HEK293T (cell line): ENCODE measurements around the gene AADACL4.
"Not testable (repeated sequence)": the region's sequence is repeated elsewhere in the genome, so short reads cannot be mapped to it uniquely, and the experiment has no call there.

ENCODE experiments used
- CTCF ChIA-PET: fragments of 350-600 bp; formaldehyde crosslinking; extraction: SDS; loops from one replicate; lab custom pipeline; 2021; ENCODE audit warnings: antibody characterized with exemption, inconsistent platforms; lab: Yijun Ruan, JAX
- POLR2A ChIA-PET: fragments of 350-600 bp; formaldehyde crosslinking; extraction: SDS; loops from one replicate; lab custom pipeline; 2020; ENCODE audit warnings: antibody characterized with exemption, inconsistent platforms; lab: Yijun Ruan, JAX
- DNase-seq: peaks from one replicate; pipeline ENCODE4 v3.0.0; 2012; ENCODE audit warnings: mixed read lengths; ENCODE audit errors: extremely low spot score
- ARNT ChIP-seq: fragments of 450-650 bp; IDR thresholded peaks from 2 replicates; pipeline ENCODE4 v1.6.1; 2017; ENCODE audit warnings: mild to moderate bottlenecking
- BHLHE40 ChIP-seq: fragments of 450-650 bp; IDR thresholded peaks from 2 replicates; pipeline ENCODE4 v1.6.1; 2016; ENCODE audit warnings: mild to moderate bottlenecking, moderate library complexity, borderline replicate concordance
- CTBP1 ChIP-seq: fragments of 450-650 bp; IDR thresholded peaks from 2 replicates; pipeline ENCODE4 v1.6.1; 2016; ENCODE audit warnings: borderline replicate concordance
- ELF4 ChIP-seq: fragments of 450-650 bp; IDR thresholded peaks from 2 replicates; pipeline ENCODE4 v1.6.1; 2017; ENCODE audit warnings: antibody characterized with exemption
- FOXA1 ChIP-seq: fragments of 450-650 bp; IDR thresholded peaks from 2 replicates; pipeline ENCODE4 v1.6.1; 2016; ENCODE audit warnings: mild to moderate bottlenecking
- FOXK2 ChIP-seq: fragments of 450-650 bp; IDR thresholded peaks from 2 replicates; pipeline ENCODE4 v1.6.1; 2016; ENCODE audit warnings: mild to moderate bottlenecking
- FOXM1 ChIP-seq: fragments of 450-650 bp; IDR thresholded peaks from 2 replicates; pipeline ENCODE4 v1.6.1; 2017; ENCODE audit warnings: mild to moderate bottlenecking, borderline replicate concordance
- HDGF ChIP-seq: fragments of 450-650 bp; IDR thresholded peaks from 2 replicates; pipeline ENCODE4 v1.6.1; 2017; ENCODE audit warnings: antibody characterized with exemption, borderline replicate concordance
- L3MBTL2 ChIP-seq: fragments of 450-650 bp; conservative IDR thresholded peaks from 2 replicates; pipeline ENCODE4 v1.6.1; 2016; ENCODE audit warnings: mild to moderate bottlenecking
- LEF1 ChIP-seq: fragments of 450-650 bp; IDR thresholded peaks from 2 replicates; pipeline ENCODE4 v1.6.1; 2017; ENCODE audit warnings: mild to moderate bottlenecking, borderline replicate concordance
- NFRKB ChIP-seq: fragments of 450-650 bp; IDR thresholded peaks from 2 replicates; pipeline ENCODE4 v1.6.1; 2016; ENCODE audit warnings: mild to moderate bottlenecking, moderate library complexity
- PKNOX1 ChIP-seq: fragments of 450-650 bp; IDR thresholded peaks from 2 replicates; pipeline ENCODE4 v1.6.1; 2016
- SP1 ChIP-seq: fragments of 450-650 bp; IDR thresholded peaks from 2 replicates; pipeline ENCODE4 v1.6.1; 2017
- SUZ12 ChIP-seq: fragments of 450-650 bp; IDR thresholded peaks from 2 replicates; pipeline ENCODE4 v1.6.1; 2016; ENCODE audit warnings: mild to moderate bottlenecking
- TARDBP ChIP-seq: fragments of 450-650 bp; IDR thresholded peaks from 2 replicates; pipeline ENCODE4 v1.6.1; 2016
- ZNF384 ChIP-seq: fragments of 450-650 bp; IDR thresholded peaks from 2 replicates; pipeline ENCODE4 v1.6.1; 2016

Gene AADACL4

GRCh38 chr1:12709091-12709491 is 65.2 kb downstream of the AADACL4 start:
- DNase-seq, result no peak
- CTCF ChIA-PET, result no interaction called here
- TF ChIP-seq TARDBP (no peak), FOXM1 (no peak), ZNF384 (no peak), FOXA1 (no peak), ARNT (no peak)
- POLR2A ChIA-PET, result no interaction called here

GRCh38 chr1:12709696-12710095 is 65.8 kb downstream of the AADACL4 start:
- CTCF ChIA-PET, result no interaction called here
- no peak for DNase-seq
- POLR2A ChIA-PET, result no interaction called here

GRCh38 chr1:12711536-12711935 is 67.7 kb downstream of the AADACL4 start:
- DNase-seq, result no peak
- no peak for TF ChIP-seq FOXK2
- CTCF ChIA-PET, result no interaction called here
- POLR2A ChIA-PET, result no interaction called here

More at GRCh38 chr1:12709696-12710095, 65.8 kb downstream of the AADACL4 start:
- TF ChIP-seq SP1 (no peak), HDGF (no peak), PKNOX1 (no peak), ELF4 (no peak), SUZ12 (no peak), BHLHE40 (no peak), TARDBP (no peak), LEF1 (no peak), FOXK2 (no peak), ZNF384 (no peak), NFRKB (no peak), CTBP1 (no peak), FOXA1 (no peak), L3MBTL2 (no peak), ARNT (no peak), FOXM1 (no peak)

GRCh38 chr1:12712076-12712475 is 68.2 kb downstream of the AADACL4 start:
- ChIA-PET CTCF (no interaction called here), POLR2A (no interaction called here)
- TF ChIP-seq ZNF384 (no peak), FOXA1 (no peak), CTBP1 (no peak), FOXM1 (no peak), SUZ12 (no peak), FOXK2 (no peak), LEF1 (no peak), BHLHE40 (no peak), TARDBP (no peak), HDGF (no peak), NFRKB (no peak), ARNT (no peak), SP1 (no peak), ELF4 (no peak), PKNOX1 (no peak), L3MBTL2 (no peak)
- DNase-seq, result no peak

GRCh38 chr1:12712929-12713328 is 69.0 kb downstream of the AADACL4 start:
- no peak for TF ChIP-seq TARDBP
- TF ChIP-seq FOXK2, result no peak
- TF ChIP-seq ARNT, result no peak
- no peak for TF ChIP-seq BHLHE40
- no peak for TF ChIP-seq PKNOX1
- ChIA-PET CTCF (no interaction called here), POLR2A (no interaction called here)
- DNase-seq, result no peak

GRCh38 chr1:12713651-12714050 is 69.8 kb downstream of the AADACL4 start:
- CTCF ChIA-PET, result not testable (repeated sequence)

GRCh38 chr1:12714710-12715475 is 71.0 kb downstream of the AADACL4 start:
- DNase-seq, result no peak
- ChIA-PET POLR2A (no interaction called here), CTCF (no interaction called here)
- TF ChIP-seq ARNT, result no peak
- no peak for TF ChIP-seq BHLHE40
- TF ChIP-seq NFRKB, result no peak
- no peak for TF ChIP-seq SUZ12

More at GRCh38 chr1:12713651-12714050, 69.8 kb downstream of the AADACL4 start:
- POLR2A ChIA-PET, DNase-seq: not testable (repeated sequence)
